Limb (tissue), 2 donors: Measurements from ENCODE around the gene EEF1A2.

Source experiments
- DNase-seq, 2 donors: peaks; one replicate each; pipeline ENCODE4 v3.0.0-alpha.2; 2016; ENCODE audit errors: extremely low spot score in 2 of 2

Gene EEF1A2

GRCh38 chr20:63498960-63499337 lies at the start of gene EEF1A2:
EEF1A2 (minus strand) TSS chr20:63499083; CDS start chr20:63497763, 1,320 bp downstream.
- peak in 1 of 2 donors; percentile 79 for DNase-seq

DNA sequence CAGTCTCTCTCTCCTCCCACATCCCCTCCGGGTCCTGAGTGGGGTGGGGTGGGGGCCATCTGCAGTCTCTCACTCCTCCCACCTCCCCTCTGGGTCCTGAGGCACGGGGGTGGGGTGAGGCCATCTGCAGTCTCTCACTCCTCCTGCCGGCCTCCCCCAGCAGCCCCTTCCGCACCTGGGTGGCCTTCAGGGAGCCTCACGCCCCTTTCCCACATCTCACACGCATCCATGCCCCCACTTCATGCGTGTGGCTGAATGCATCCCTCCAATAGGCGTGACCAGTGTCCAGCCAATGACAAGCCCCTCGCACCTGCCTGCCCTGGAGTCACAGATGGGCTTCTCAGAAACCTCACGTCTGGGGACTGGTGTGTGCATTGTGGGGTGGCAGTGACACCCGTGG lies 49.7 kb upstream of the EEF1A2 start:
- no peak for DNase-seq

GRCh38 chr20:63547725-63548480 lies 49.0 kb upstream of the EEF1A2 start, which contains the start of gene SRMS:
SRMS (minus strand) TSS chr20:63547749; CDS start chr20:63547463, 286 bp downstream.
- no peak for DNase-seq

DNA sequence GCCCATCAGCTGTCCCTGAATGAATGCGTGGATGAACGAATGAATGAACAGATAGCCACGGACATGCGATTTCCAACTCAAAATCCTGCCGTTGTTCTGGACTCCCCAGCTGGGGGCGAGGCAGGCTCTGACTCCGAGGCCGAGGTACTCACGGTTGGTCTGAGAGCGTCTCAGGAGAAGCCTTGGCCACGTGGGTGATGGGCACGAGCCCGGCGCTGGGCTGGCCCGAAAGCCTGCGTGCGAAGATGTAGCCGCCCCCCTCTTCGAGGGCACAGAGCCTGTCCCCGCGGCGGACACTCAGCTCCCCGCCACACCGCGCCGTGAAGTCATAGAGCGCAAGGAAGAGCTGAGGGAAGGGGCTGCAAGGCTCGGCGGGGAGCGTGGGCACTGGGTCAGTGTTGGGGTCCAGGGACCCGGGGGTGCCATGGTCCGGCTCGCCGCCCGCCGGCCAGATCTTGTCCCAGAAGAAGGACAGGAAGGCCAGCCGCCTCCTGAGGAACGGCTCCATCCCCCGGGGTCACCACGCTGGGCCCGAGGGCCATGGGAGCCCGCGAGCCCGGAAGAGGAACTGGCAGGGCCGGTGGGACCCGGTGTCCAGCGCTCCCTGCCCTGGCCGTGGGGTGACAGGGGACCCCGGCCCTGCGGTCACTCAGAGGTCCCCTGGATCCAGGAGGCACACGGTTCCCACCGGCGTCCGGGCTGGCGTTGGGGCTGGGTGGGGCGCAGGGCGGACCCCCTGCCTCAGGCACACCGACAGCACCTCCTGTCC lies 48.3 kb upstream of the EEF1A2 start:
- DNase-seq = no peak

DNA sequence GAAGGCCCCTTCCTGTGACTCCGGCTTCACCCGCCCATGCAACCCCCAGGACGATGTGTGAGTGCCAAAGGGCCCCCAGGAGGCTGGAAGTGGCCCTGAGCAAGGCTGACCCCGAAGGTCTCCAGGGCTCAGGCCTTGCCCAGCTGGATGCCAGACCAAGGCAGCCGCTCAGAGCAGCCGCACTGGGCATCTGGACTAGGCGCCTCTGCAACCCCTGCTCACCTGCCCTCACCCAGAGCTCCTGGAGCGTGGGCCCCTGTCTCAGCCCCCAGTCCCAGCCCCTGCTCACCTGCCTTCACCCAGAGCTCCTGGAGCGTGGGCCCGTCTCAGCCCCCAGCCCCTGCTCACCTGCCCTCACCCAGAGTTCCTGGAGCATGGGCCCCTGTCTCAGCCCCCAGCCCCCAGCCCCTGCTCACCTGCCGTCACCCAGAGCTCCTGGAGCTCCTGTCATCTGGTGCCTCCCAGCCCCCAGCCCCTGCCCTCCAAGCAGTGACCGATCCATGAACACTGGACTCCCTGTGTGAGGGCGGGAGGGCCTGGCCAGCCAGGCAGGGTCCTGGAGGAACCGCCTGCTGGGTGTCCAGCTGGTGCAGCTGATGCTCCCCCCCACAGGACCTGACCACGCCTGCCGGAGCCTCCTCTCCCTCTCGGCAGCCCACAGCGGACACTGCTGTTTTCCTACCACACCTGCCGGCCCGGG lies 47.5 kb upstream of the EEF1A2 start:
- DNase-seq = no peak

- no peak for DNase-seq
Observed at GRCh38 chr20:63545814-63546213, 46.9 kb upstream of the EEF1A2 start.

DNA sequence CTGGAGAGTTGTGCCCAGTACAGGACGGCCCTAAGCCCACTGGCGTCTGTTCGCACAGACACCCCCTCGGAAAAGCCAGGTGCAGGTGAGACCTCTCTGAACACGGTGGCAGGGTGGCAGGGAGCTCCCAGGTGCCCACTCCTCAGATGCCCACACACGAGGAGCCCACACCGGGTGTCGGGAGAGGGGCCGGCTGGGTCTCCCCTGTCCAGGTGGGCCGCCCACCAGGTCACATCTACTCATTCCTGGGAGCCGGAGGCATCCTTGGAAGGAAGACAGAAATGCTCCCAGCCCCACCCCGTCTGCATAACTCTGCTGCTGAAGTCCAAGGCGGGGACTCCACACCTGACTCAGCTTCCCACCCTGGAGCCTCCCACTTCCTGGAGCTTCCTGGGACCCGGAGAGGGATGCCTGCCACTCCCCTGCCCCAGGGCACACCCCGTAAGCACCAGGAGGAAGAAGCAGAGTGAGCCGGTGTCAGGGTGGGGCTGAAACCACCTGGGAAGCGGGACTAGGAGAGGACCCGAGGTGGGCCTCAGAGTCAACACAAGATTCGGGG lies 46.2 kb upstream of the EEF1A2 start:
- DNase-seq = no peak

DNA sequence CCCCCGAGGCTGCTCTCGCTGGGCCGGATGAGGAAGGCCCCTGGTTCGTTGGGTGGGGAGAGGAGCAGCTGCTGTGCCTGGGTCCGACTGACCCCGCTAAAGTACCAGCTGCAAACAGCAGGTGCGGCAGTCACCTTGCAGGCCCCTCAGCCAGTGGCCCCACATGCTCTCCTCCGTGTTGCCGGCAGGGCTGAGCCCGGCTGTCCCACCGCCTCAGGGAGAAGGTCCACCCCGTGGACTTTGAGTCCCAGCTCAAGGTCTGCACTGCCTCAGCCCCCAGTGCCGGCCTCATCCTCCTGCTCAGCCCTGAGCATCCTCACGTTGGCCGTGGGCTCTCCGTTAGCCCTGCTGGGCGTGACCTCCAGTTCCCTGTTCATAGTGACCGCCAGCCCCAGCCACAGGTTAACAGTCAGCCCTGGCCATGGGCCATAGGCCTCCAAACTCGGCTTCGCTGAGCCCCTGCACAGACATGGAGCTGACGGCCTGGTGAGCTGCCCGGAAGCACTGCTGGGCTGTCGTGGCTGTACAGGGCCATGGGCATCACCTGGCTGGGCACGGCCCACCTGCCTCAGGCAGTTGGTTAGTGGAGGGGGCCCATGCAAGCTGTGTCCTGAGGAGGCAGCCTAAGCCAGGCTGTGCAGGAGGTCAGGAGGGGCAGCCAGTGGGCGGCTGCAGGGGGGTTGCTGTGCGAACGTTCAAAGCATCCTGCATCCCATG lies 45.5 kb upstream of the EEF1A2 start:
- DNase-seq = no peak

DNA sequence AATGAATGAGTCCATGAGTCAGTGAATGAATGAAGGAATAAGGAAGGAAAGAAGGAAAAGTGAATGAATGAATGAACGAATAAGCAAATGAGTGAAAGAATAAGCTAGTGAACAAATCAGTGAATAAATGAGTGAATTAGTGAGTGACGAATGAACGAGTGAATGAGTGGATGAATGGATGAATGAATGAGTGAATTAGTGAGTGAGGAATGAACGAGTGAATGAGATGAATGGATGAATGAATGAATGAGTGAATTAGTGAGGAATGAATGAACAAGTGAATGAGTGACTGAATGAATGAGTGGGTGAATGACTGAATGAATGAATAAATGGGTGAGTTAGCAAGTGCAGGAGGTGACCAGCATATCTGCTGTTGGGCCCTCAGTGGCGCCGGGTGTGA lies 44.9 kb upstream of the EEF1A2 start:
- DNase-seq = no peak

GRCh38 chr20:63543131-63543530 lies 44.2 kb upstream of the EEF1A2 start:
- DNase-seq = no peak

DNA sequence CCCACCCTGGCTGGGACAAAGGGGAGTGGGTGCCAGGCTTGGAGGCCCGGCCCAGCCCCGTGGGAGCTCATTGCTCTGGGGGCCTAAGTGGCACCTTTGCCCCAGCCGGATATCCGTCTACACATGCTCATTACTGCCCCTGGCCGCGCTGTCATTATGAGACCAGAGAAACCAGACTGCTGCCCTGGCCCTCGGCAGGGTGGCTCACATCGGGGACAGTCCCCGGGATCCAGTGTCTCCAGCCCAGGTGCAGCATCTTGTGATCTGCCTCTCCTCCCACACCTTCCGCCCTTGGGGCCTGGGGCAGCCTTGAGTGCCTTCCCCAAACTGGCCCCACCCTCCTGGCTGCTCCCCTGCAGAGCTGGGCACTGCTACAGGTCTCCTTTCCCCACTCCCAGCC lies 43.8 kb upstream of the EEF1A2 start:
- no peak for DNase-seq

- no peak for DNase-seq
Observed at GRCh38 chr20:63542031-63542559, 43.2 kb upstream of the EEF1A2 start.

DNA sequence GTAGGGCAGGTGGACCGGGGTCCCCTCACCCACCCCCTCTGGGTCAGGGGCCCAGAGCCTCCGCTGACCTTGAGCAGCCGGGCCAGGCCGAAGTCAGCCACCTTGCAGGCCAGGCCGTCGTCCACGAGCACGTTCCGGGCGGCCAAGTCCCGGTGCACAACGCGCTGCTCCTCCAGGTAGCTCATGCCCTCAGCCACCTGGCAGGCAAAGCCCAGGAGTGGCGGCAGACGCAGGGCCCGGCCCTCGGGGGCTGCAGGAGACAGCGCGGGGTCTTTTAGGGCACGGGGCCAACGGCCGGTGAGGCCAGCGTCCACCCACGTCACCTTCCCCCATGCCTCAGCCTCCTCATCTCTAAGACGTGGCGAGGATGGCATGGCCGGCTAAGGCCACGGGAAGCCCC lies 42.5 kb upstream of the EEF1A2 start:
- DNase-seq = no peak

- no peak for DNase-seq
Observed at GRCh38 chr20:63540417-63541186, 41.7 kb upstream of the EEF1A2 start.

DNA sequence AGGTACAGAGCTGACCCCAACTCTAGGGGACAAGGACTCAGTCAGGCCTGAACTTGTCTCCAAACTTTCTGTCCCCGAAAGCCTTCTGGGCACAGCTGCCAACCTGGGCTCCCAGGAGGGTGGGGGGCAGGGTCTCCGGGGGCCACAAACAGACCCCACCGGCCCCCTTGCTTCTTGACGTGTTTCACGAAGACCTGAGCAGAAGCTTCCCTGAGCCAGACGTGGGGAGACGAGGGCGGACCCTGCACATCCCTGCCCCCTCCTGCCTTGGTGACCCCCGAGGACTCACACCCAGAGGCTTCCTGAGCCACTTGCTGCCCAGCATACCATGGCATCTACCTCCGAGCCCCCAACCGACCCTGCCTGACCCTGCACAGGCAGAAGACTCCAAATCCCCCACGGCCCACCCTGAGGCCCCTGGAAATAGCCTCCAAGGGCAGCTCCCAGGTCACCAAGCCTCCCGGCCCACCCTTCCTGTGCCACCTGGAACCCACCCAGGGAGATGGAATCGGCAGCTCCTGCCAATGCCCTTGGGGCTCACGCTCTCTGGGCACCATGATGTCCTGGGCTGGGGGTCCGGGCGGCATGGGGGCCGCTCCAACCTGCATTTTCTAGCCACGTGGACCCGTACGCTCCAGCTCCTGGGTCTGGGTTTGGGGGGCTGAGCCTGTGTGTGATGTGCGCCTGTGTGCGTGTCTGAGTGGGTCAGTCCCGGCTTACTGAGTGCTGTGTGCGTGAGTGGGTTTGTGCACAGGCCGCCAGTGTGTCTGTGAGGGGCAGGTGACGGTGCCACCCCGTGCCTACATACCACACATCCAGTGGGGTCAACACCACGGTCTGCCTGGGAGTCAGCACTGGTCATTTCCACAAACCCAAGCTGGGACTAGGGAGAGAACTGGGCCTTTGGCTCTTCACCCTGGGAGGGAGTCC lies 40.8 kb upstream of the EEF1A2 start:
- no peak for DNase-seq

DNA sequence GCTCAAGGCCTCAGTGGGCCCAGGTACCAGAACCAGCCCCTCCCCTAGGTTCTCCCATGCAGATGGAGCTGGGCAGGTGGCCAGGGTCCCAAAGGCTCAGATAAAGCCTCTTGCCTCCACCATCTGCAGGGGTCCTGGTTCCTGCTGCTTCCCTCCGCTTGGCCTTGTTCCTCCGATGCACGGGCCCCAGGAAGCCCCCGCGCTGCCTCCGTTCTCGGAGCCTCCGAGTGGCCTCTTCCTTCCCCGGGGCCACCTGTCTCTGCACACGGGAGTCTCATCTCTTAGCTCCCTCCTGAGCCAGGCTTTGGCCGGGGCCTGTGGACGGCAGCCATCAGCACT lies 40.2 kb upstream of the EEF1A2 start:
- no peak for DNase-seq

- DNase-seq = no peak
Observed at GRCh38 chr20:63538204-63539091, 39.6 kb upstream of the EEF1A2 start.

DNA sequence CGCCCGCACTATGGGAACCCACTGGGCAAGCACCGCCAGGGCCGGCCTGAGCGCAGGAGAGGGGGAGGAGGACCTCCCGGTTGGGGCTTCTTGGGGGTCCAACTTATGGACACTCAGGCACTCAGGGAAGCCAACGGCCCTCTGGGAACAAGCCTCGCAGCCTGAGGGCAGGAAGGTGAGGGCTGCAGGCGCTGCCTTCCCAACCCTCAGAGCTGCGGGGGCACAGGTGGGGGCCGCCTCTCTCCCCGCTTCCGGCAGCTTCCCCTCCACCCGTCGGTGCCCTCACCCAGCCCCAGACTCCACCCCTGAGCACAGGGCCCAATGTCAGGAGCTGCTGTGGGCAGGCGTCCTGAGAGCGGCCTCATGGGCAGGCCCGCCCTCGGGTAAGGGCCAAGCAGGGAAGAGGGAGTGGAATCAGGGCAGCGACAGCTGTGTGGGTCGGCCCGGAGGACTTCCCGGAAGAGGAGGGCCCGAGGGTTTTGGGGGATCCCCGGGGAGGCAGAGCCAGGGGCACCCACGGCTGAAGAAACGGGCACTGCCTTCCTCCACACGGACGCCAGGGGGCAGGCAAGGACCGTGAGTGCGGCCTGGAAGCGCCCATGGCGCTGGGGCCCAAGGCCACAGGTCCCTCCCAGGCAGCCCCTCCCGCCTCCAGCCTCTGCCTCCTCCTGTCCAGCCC lies 38.8 kb upstream of the EEF1A2 start:
- peak; percentile 73 to 87 for DNase-seq
